Jurkat, Clone E6-1 (cell line): ENCODE measurements around the gene PCDHGA7.
"Not testable (repeated sequence)": the region's sequence is repeated elsewhere in the genome, so short reads cannot be mapped to it uniquely, and the experiment has no call there.

Experiments used
- DNase-seq: peaks from one replicate; pipeline ENCODE4 v3.0.0-alpha.2; 2011; ENCODE audit warnings: low read depth, low spot score
- H3K4me3 ChIP-seq: 2 replicates; pipeline ENCODE4 v1.5.1; 2011; ENCODE audit warnings: mild to moderate bottlenecking, low read length, control low read depth, moderate library complexity

The PCDHGA7 gene

GRCh38 chr5:141363952-141364660 is 18.4 kb upstream of the PCDHGA7 start, which contains the start of gene PCDHGA5:
Gene PCDHGA5 (plus strand): TSS chr5:141364162. CDS start chr5:141364331, 169 bp downstream.
- no peak within 1 kb of the TSS for H3K4me3 ChIP-seq
- DNase-seq: no peak

- no peak for DNase-seq
- H3K4me3 ChIP-seq: no peak overlapping the region
Observed at GRCh38 chr5:141366016-141366896, 16.3 kb upstream of the PCDHGA7 start.

- no peak for DNase-seq
- H3K4me3 ChIP-seq: no peak within 1 kb of the TSS
Observed at GRCh38 chr5:141369994-141370848, 12.3 kb upstream of the PCDHGA7 start, which contains the start of gene PCDHGB3. Gene PCDHGB3 (plus strand): TSS chr5:141370242. CDS start chr5:141370395, 153 bp downstream.

GRCh38 chr5:141371572-141372475 is 10.7 kb upstream of the PCDHGA7 start:
- H3K4me3 ChIP-seq: no peak overlapping the region
- no peak for DNase-seq

- DNase-seq: no peak
- no peak within 1 kb of the TSS for H3K4me3 ChIP-seq
Observed at GRCh38 chr5:141373673-141374317, 8.7 kb upstream of the PCDHGA7 start, which contains the start of gene PCDHGA6. Gene PCDHGA6 (plus strand): TSS chr5:141373891. CDS start chr5:141374084, 193 bp downstream.

- no peak overlapping the region for H3K4me3 ChIP-seq
- DNase-seq: no peak
Observed at GRCh38 chr5:141374627-141375026, 7.9 kb upstream of the PCDHGA7 start.

- H3K4me3 ChIP-seq, DNase-seq: not testable (repeated sequence)
Observed at GRCh38 chr5:141375444-141376155, 6.9 kb upstream of the PCDHGA7 start.

- H3K4me3 ChIP-seq: no peak overlapping the region
- DNase-seq: no peak
Observed at GRCh38 chr5:141383345-141383744, 803 bp downstream of the PCDHGA7 start.

GRCh38 chr5:141384471-141385267 is 2.1 kb downstream of the PCDHGA7 start:
- no peak overlapping the region for H3K4me3 ChIP-seq
- no peak for DNase-seq

GRCh38 chr5:141387557-141388311 is 5.2 kb downstream of the PCDHGA7 start, which contains the start of gene PCDHGB4:
Gene PCDHGB4 (plus strand): TSS chr5:141387698. CDS start chr5:141387885, 187 bp downstream.
- H3K4me3 ChIP-seq, DNase-seq: not testable (repeated sequence)

- no peak for DNase-seq
- H3K4me3 ChIP-seq: no peak overlapping the region
Observed at GRCh38 chr5:141388661-141389060, 6.1 kb downstream of the PCDHGA7 start.

GRCh38 chr5:141389153-141390042 is 6.9 kb downstream of the PCDHGA7 start:
- no peak overlapping the region for H3K4me3 ChIP-seq
- no peak for DNase-seq

GRCh38 chr5:141392429-141393198 is 10.1 kb downstream of the PCDHGA7 start, which contains the start of gene PCDHGA8:
Gene PCDHGA8 (plus strand): TSS chr5:141392633. CDS start chr5:141392814, 181 bp downstream.
- no peak for DNase-seq
- H3K4me3 ChIP-seq: no peak within 1 kb of the TSS

- no peak for DNase-seq
- no peak overlapping the region for H3K4me3 ChIP-seq
Observed at GRCh38 chr5:141393267-141393666, 10.7 kb downstream of the PCDHGA7 start.
